Measurements from ENCODE around the gene SCFD1. TPM values are rescaled to one million over a fixed set of nuclear protein-coding genes. Genes with fewer than 3 reads are reported as not detected.
A peak's percentile ranks its signal among the peaks of the same experiment; 100 is the strongest.

SCFD1 gene
- total and polyA plus RNA-seq, 8 donors = 74.5 to 99.2 (median 88.7) TPM

DNA sequence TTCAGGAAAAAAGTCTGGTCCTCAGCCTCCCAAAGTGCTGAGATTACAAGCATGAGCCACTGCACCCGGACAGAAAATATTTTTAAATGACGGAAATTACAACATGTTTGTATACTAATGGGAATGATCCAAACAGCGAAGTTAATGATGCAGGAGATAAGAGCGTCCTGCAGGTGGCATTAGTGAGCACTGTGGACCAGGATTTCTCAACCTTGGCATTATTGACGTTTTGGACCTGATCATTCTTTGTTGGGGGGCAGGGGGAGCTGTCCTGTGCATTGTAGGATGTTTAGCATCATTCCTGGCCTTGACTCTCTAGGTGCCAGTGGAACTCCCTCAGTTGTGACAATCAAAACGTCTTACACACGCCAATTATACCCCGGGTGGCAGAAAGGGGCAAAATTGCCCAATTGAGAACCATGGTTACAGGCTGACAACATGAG is 34.1 kb downstream of the SCFD1 start:
- TF ChIP-seq, protein P1, sequence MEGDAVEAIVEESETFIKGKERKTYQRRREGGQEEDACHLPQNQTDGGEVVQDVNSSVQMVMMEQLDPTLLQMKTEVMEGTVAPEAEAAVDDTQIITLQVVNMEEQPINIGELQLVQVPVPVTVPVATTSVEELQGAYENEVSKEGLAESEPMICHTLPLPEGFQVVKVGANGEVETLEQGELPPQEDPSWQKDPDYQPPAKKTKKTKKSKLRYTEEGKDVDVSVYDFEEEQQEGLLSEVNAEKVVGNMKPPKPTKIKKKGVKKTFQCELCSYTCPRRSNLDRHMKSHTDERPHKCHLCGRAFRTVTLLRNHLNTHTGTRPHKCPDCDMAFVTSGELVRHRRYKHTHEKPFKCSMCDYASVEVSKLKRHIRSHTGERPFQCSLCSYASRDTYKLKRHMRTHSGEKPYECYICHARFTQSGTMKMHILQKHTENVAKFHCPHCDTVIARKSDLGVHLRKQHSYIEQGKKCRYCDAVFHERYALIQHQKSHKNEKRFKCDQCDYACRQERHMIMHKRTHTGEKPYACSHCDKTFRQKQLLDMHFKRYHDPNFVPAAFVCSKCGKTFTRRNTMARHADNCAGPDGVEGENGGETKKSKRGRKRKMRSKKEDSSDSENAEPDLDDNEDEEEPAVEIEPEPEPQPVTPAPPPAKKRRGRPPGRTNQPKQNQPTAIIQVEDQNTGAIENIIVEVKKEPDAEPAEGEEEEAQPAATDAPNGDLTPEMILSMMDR (IDR thresholded peaks at IDR 0.05) = peak; percentile 46 to 52
- H3K4me1 ChIP-seq = peaks cover 0 to 8% of the 10 kb centered on the region in 2 donors
- H3K27ac ChIP-seq = no peak overlapping the region
- no peaks in the 10 kb centered on the region for H3K9me3 ChIP-seq
- peak in 2 of 4 donors; percentile 12 to 30 for DNase-seq
- no peaks in the 10 kb centered on the region for H3K27me3 ChIP-seq
- intact Hi-C loops (cut with DNase I) = loop anchor here in 1 of 2 donors (10.0 kb wide), 1 partner anchor 249 kb away; no protein-coding TSS in a partner anchor
- H3K36me3 ChIP-seq = peaks cover 0 to 81% of the 10 kb centered on the region in 2 donors
- peak; percentile 89 for ATAC-seq
- H3K4me3 ChIP-seq = no peak overlapping the region

DNA sequence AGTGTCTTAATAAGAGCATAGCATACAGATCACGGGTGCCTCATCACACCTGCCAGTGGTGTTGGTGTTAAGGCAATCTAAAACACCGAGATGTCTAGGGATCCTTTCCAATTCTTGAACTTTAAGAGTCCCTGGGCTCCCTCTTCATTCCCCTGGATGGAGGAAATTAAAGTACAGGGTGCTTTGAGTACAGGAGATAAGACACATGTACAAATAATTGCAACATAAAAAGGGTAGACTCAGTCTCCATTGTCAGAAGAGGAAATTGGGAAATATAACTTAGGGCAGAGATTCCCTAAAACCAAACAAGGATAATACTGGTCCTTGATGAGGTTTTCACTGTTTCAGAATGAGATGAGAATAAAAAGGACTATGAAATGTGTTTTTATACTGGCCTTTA is 34.9 kb downstream of the SCFD1 start:
- peaks cover 0 to 8% of the 10 kb centered on the region in 2 donors for H3K4me1 ChIP-seq
- no peaks in the 10 kb centered on the region for H3K27me3 ChIP-seq
- H3K27ac ChIP-seq = peak overlapping the region in 1 of 2 donors; percentile 9
- H3K9me3 ChIP-seq = no peaks in the 10 kb centered on the region
- no peak overlapping the region for H3K4me3 ChIP-seq
- intact Hi-C loops (cut with DNase I) = loop anchor here in 1 of 2 donors (10.0 kb wide), 1 partner anchor 248 kb away; no protein-coding TSS in a partner anchor
- ATAC-seq (peak; percentile 54), DNase-seq (no peak)
- peaks cover 0 to 76% of the 10 kb centered on the region in 2 donors for H3K36me3 ChIP-seq
- TF ChIP-seq, protein P1 (IDR thresholded peaks at IDR 0.05) = no peak

DNA sequence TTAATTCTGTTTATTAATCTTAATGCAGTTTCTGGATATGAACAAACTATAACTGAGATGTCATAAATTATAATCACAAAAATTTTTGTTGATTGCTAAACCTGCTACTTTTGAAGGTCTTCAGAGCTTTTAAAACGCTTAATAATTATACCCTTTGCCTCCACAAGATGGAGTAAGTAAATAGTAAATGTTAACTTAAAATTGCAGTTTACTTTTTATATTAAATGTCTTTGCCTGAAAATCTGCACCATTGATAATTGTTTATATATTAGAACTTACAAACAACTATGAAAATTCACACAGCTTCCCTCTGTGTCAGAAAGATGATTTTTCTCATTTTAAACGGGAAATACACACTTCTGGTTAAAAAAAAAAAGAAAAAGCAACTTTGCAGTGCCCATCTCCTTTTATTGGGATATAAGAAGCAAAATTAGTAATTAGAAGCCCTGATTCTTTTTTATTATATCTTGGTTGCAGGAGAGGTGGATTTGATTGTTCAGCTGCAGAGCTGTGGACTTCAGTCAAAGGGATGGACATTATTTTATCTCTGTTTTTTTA is 35.6 kb downstream of the SCFD1 start:
- intact Hi-C loops (cut with DNase I) = loop anchor here in 1 of 2 donors (10.0 kb wide), 1 partner anchor 247 kb away; no protein-coding TSS in a partner anchor
- Histone ChIP-seq H3K9me3 (no peaks in the 10 kb centered on the region), H3K4me1 (peaks cover 0 to 8% of the 10 kb centered on the region in 2 donors), H3K27me3 (no peaks in the 10 kb centered on the region), H3K27ac (no peak overlapping the region), H3K4me3 (no peak overlapping the region), H3K36me3 (peaks cover 0 to 70% of the 10 kb centered on the region in 2 donors)
- ATAC-seq = peak; percentile 22
- no peak for DNase-seq
- TF ChIP-seq, protein P1 (IDR thresholded peaks at IDR 0.05) = peak in 1 of 2 donors; percentile 30

DNA sequence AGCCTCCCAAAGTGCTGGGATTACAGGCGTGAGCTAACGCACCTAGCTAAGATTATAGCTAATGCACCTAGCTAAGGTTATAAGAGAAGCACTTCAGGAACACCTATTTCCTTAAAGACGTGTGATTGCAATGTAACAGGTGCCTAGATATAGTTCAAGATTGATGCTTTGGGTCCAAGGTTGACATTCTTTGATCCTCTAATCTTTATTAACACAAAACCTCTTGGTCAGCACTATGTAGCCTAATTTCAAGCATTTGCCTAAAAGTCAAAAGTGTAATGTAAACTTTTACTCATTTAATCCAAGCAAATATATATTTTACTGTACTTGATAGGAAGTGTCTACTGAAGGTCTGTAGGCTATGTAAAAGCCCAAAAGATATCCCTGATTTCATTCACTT is 36.5 kb downstream of the SCFD1 start:
- no peak overlapping the region for H3K27ac ChIP-seq
- TF ChIP-seq, protein P1 (IDR thresholded peaks at IDR 0.05) = no peak
- no peaks in the 10 kb centered on the region for H3K27me3 ChIP-seq
- H3K9me3 ChIP-seq = no peaks in the 10 kb centered on the region
- DNase-seq (no peak), ATAC-seq (no peak)
- H3K36me3 ChIP-seq = peaks cover 0 to 64% of the 10 kb centered on the region in 2 donors
- H3K4me3 ChIP-seq = no peak overlapping the region
- peaks cover 0 to 8% of the 10 kb centered on the region in 2 donors for H3K4me1 ChIP-seq
- intact Hi-C loops (cut with DNase I) = loop anchor here in 1 of 2 donors (10.0 kb wide), 1 partner anchor 246 kb away; no protein-coding TSS in a partner anchor

DNA sequence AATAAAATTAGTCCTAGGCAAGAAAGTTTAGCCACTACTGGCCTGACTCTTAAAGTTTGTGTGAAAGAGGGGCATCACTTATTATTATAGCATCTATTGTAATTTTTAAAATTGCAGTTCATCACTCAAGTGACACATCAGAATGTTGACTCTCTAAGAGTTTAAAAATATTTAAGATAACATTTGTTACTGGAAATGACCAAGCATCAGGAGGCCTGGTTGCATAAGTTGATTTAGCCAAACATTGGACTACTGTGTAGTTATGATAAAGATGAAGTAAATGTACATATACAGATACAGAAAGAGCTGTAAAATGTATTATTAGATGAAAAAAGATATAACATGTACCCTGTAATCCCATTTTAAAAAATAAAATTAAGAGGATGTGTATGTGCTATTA is 47.5 kb downstream of the SCFD1 start:
- H3K4me1 ChIP-seq = no peaks in the 10 kb centered on the region
- DNase-seq (no peak), ATAC-seq (no peak)
- intact Hi-C loops (cut with DNase I) = no loop called here
- no peaks in the 10 kb centered on the region for H3K9me3 ChIP-seq
- TF ChIP-seq, protein P1 (IDR thresholded peaks at IDR 0.05) = no peak
- H3K4me3 ChIP-seq = no peak overlapping the region
- no peak overlapping the region for H3K27ac ChIP-seq
- no peaks in the 10 kb centered on the region for H3K27me3 ChIP-seq
- peaks cover 0 to 37% of the 10 kb centered on the region in 2 donors for H3K36me3 ChIP-seq

Data from left lung (tissue), 10 donors.